Fibroblast of the aortic adventitia (primary cell): ENCODE measurements around the gene EMP1. TPM values are rescaled to one million over a fixed set of nuclear protein-coding genes. Genes with fewer than 3 reads are reported as not detected.

Source experiments
- DNase-seq: peaks from one replicate; pipeline ENCODE4 v3.0.0-alpha.2; 2010; ENCODE audit warnings: low read depth
- H3K4me3 ChIP-seq: 2 replicates; pipeline ENCODE4 v1.5.1; 2011; ENCODE audit warnings: low read depth, mild to moderate bottlenecking, control low read depth, low read length, moderate library complexity
- CTCF ChIP-seq: IDR thresholded peaks from 2 replicates; pipeline ENCODE4 v1.5.1; 2011; ENCODE audit warnings: mild to moderate bottlenecking, low read length, control low read depth, inconsistent platforms; ENCODE audit not compliant: insufficient read depth
- total RNA-seq: library from RNA; depleted of rRNA; stranded (reverse); fragments of >200 nt; gene quantifications from 2 replicates; pipeline ENCODE4 v1.2.3, GENCODE V29; 2012; ENCODE audit warnings: low replicate concordance

EMP1 gene
- total RNA-seq, 1 donor, result 244 TPM

- peak; percentile 41 for DNase-seq
- no peak for TF ChIP-seq CTCF
- no peak overlapping the region for H3K4me3 ChIP-seq
Observed at GRCh38 chr12:13170892-13171490, 25.5 kb upstream of the EMP1 start.

DNA sequence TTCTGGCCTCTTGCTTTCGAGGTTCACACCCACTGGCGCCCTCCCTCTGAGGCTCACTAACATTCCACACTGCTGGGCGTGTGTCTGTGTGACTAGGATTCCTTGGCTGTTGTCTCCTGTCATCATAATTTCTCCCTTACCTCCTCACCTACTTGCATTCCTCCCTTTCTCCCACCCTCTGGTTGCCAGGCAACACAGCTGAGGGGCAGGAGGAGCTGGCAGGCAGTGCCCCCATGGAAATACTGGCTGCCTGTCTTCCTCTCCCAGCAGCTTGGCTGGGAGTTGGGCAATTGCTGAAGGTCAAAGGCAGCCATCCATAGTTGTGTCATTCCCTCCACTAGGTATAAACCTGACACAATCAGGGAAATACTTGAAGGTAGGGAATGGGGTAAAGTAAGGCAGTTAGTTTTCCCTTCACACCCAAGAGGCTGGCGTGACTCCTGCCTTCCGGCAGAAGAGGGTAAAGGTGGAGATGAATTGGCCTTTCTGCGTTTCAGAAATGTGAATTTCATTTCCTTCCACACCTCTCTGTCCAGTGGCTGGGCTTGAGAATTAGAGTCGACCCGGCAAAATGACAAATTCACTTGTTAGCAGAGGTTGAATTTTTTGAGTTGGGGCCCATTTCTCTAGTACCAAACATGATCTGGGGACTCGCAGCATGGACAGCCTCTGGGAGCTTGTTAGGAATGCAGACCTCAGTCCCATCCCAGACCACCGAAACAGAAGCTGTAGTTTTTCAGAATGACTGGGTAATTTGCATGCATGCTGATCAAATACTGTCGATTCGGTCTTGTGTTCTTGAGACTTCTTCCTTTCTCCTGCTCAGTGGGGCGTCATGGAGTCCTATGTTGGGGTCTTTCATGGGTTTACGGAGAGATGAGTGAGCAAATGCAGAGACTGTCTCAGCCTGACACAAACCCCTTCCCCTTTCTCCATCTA is 24.3 kb upstream of the EMP1 start:
- H3K4me3 ChIP-seq, result no peak overlapping the region
- peak; percentile 71 for DNase-seq
- no peak for TF ChIP-seq CTCF

- no peak overlapping the region for H3K4me3 ChIP-seq
- peak; percentile 92 for DNase-seq
- no peak for TF ChIP-seq CTCF
Observed at GRCh38 chr12:13173012-13173932, 23.3 kb upstream of the EMP1 start.

DNA sequence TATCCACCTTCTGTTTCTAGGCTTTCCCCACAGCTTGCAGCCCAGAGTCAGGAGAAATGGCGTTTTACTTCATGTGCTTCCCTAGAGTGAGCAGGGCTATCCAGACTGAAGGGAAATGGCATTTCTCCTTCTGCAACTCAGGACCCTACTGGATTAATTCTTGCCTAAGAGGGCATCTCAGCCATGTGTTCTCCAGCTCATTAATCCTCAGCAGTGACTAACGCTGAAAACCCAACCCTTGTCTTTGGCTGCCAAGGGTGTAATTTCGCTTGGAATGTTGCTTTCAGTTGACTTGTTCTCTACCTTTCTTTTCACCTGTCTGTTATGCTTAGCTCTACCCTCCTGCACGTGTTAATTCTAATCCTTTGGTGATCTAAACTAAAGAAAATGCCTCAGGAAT is 21.0 kb upstream of the EMP1 start:
- no peak for TF ChIP-seq CTCF
- H3K4me3 ChIP-seq, result no peak overlapping the region
- peak; percentile 71 for DNase-seq

DNA sequence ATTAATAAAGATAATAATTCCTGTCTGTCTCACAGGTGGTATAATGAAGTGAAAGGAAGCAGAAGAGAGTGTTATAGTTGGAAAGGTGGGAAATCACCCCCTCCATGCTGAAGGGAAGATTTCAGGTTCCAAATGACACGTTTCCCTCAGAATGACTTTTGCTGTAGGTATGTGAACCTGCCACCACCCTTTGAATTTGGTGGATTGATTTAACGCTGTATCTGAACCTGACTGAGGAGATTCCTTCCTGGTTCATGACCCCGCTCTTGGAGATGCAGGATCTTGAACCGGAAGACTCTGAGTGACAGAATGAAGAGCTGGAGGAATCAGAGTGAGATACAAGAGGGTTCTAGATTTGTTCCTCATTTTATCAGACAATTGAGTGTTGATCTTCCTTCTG is 20.3 kb upstream of the EMP1 start:
- no peak overlapping the region for H3K4me3 ChIP-seq
- no peak for TF ChIP-seq CTCF
- DNase-seq, result no peak

- DNase-seq, result no peak
- no peak for TF ChIP-seq CTCF
- no peak overlapping the region for H3K4me3 ChIP-seq
Observed at GRCh38 chr12:13177373-13177772, 19.2 kb upstream of the EMP1 start.
